ENCODE results near the gene EPHA4.
"Not testable (repeated sequence)": the region's sequence is repeated elsewhere in the genome, so short reads cannot be mapped to it uniquely, and the experiment has no call there.

The EPHA4 gene

GRCh38 chr2:221517696-221518151, 54.4 kb downstream of the EPHA4 start:
- no peak for TF ChIP-seq CTCF (IDR thresholded peaks at IDR 0.05; ENCODE audit: extremely low read depth, missing control alignments)
- peak; percentile 38 for DNase-seq (ENCODE audit: low spot score)

GRCh38 chr2:221517146-221517695, 54.9 kb downstream of the EPHA4 start:
- no peak for TF ChIP-seq CTCF (IDR thresholded peaks at IDR 0.05; ENCODE audit: extremely low read depth, missing control alignments)
- DNase-seq (ENCODE audit: low spot score), result no peak

- TF ChIP-seq CTCF (IDR thresholded peaks at IDR 0.05; ENCODE audit: extremely low read depth, missing control alignments), result no peak
- no peak for DNase-seq (ENCODE audit: low spot score)
Measured at GRCh38 chr2:221515864-221516263, 56.2 kb downstream of the EPHA4 start.

GRCh38 chr2:221514305-221515040, 57.6 kb downstream of the EPHA4 start:
- TF ChIP-seq CTCF (IDR thresholded peaks at IDR 0.05; ENCODE audit: extremely low read depth, missing control alignments), result no peak
- DNase-seq (ENCODE audit: low spot score), result no peak

GRCh38 chr2:221513232-221513631, 58.9 kb downstream of the EPHA4 start:
- TF ChIP-seq CTCF (IDR thresholded peaks at IDR 0.05; ENCODE audit: extremely low read depth, missing control alignments), result no peak
- DNase-seq (ENCODE audit: low spot score), result no peak

GRCh38 chr2:221511325-221511724, 60.8 kb downstream of the EPHA4 start:
- not testable (repeated sequence) for DNase-seq (ENCODE audit: low spot score)

GRCh38 chr2:221506469-221506868, 65.6 kb downstream of the EPHA4 start:
- no peak for DNase-seq (ENCODE audit: low spot score)
- no peak for TF ChIP-seq CTCF (IDR thresholded peaks at IDR 0.05; ENCODE audit: extremely low read depth, missing control alignments)

GRCh38 chr2:221505605-221506004, 66.5 kb downstream of the EPHA4 start:
- no peak for DNase-seq (ENCODE audit: low spot score)
- TF ChIP-seq CTCF (IDR thresholded peaks at IDR 0.05; ENCODE audit: extremely low read depth, missing control alignments), result no peak
